Brain microvascular endothelial cell (primary cell): Measurements from ENCODE around the gene PYGO2.

Experiments
- DNase-seq: peaks from one replicate; pipeline ENCODE4 v3.0.0-alpha.2; 2020
- H3K27ac ChIP-seq: fragments of 250-450 bp; sonication (Bioruptor Pico); 2 replicates; pipeline ENCODE4 v1.5.1; 2020; ENCODE audit warnings: mild to moderate bottlenecking, moderate library complexity
- H3K27me3 ChIP-seq: fragments of 250-450 bp; sonication (Bioruptor Pico); replicated peaks from 2 replicates; pipeline ENCODE4 v1.5.1; 2020; ENCODE audit warnings: mild to moderate bottlenecking
- H3K36me3 ChIP-seq: fragments of 250-450 bp; sonication (Bioruptor Pico); replicated peaks from 2 replicates; pipeline ENCODE4 v1.5.1; 2020; ENCODE audit warnings: mild to moderate bottlenecking
- H3K4me3 ChIP-seq: 2 replicates; pipeline ENCODE4 v1.5.1; 2011; ENCODE audit warnings: low read depth, mild to moderate bottlenecking, control low read depth, low read length, moderate library complexity
- in situ Hi-C: cut with HindIII; loops from 2 replicates; pipeline ENCODE4 v1.10.0; 2017; ENCODE audit warnings: low sequenced_read_pairs, low pct_ligation_motif_present
- TF ChIP-seq, protein P1 (sequence below): IDR thresholded peaks from 2 replicates; pipeline ENCODE4 v1.5.1; 2011; ENCODE audit warnings: low read depth, mild to moderate bottlenecking, moderate library complexity, low read length, control low read depth, inconsistent platforms; ENCODE audit errors: missing control alignments

The PYGO2 gene

DNA sequence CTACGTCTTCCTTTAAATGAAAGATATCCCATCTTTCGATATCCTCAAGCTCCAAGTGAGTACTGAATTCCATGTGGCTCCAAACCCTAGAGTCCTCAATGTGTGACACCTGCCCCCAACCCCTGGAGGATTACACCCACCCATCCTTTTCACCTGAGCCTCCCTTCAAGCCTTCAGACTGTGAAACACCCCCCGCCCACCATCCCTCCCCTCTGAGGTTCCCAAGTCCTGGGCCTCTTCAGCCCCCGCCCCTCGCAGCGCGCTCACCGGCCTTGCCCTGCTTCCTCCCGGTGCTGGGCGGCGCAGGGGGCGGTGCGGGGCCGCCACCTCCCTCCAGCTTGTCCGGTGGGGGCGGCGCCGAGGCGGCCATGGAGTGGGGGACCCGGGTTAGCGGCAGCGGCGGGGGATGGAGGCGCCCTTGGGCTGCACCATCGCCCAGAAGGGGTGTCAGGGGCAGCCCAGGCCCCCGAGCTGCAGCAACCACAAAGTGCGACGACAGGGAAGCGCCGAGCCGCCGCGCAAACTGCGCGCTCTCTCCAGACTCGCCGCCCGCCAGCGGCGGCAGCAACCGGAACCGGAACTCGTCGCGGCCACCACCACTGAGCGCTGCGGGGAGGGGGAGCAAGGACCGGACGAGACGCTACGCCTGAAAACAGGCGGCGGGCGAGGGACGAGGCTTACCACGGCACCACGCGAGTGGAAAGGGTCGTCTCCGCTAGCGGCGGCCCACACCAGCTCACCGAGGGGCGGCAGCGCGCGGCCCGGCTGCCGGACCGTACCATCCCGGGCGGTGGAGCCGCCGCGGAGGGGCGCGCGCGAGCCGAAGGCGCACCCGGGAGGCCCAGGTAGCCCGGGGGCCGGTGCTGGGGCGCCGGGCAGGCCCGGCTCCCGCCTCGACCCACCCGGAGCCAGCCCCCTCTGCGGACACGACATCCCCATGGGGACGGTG, at the start of gene PYGO2:
TSS of gene PYGO2 (minus strand) at position 576 of the 949 bp plus-strand sequence. CDS start at position 370, 206 bp downstream.
- Histone ChIP-seq H3K4me3 (peak within 1 kb of the TSS; percentile 70), H3K36me3 (peaks cover 41% of the 10 kb centered on the region), H3K27me3 (no peaks in the 10 kb centered on the region), H3K27ac (peak within 1 kb of the TSS; percentile 96)
- DNase-seq = peak; percentile 54
- TF ChIP-seq, protein P1, sequence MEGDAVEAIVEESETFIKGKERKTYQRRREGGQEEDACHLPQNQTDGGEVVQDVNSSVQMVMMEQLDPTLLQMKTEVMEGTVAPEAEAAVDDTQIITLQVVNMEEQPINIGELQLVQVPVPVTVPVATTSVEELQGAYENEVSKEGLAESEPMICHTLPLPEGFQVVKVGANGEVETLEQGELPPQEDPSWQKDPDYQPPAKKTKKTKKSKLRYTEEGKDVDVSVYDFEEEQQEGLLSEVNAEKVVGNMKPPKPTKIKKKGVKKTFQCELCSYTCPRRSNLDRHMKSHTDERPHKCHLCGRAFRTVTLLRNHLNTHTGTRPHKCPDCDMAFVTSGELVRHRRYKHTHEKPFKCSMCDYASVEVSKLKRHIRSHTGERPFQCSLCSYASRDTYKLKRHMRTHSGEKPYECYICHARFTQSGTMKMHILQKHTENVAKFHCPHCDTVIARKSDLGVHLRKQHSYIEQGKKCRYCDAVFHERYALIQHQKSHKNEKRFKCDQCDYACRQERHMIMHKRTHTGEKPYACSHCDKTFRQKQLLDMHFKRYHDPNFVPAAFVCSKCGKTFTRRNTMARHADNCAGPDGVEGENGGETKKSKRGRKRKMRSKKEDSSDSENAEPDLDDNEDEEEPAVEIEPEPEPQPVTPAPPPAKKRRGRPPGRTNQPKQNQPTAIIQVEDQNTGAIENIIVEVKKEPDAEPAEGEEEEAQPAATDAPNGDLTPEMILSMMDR = peak; percentile 27
- in situ Hi-C loops = no loop called here

DNA sequence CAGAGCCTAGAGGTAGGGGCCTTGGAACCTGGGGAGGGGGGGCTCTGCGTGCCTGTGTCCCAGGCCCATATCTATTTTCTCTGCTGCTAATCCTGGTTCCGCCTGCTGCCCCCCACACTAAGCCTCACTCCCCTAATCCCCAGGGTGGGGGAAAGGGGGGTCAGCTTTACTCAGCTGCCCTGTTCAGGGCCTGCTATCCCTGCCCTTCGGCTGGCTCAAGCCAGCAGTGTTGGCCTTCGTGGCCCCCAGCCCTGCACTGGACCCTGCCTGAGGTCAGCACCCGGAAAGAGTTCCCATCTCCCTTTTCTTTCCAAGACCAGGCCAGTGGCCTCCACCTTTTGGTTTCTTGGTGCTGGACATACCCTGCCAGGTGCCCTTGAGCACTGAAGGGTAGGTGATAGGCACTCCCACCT, 49.4 kb upstream of the PYGO2 start:
- Histone ChIP-seq H3K27me3 (no peaks in the 10 kb centered on the region), H3K36me3 (peaks cover 18% of the 10 kb centered on the region), H3K4me3 (no peak overlapping the region), H3K27ac (no peak overlapping the region)
- TF ChIP-seq, protein P1 = no peak
- no peak for DNase-seq
- in situ Hi-C loops = no loop called here

DNA sequence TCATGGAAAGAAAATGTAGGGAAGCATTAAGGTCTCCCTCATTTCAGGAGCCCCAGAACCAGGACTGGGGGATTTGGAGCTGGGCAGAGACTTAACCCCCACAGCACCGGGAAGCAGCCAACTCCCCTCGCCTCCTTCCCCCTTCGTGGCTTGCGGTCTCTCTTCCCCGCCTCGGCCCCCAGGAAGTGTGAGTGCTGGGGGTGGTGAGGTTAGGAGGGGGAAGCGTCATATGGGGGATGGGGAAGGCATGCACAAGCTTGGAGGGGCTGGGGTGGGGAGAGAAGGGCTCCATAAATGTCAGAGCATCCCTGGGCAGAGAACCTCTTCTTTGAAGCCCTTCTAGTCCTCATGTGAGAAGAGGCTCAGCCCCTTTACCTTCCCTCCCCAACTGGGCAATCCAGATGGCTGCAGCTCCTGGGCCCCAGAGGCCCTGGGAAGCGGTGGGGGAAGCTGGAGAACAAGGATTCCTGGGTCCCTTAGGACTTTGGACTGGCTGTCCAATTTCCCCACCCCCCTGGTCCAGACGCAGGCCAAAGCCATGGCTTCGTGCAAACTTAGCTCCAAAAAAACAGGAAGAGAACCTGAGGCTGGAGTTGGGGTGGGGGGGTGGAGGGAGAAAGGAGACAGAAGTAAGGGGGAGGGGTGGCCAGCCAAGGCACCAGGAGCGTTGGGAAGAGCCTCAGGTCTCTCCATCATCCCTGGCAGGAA, 48.8 kb upstream of the PYGO2 start:
- in situ Hi-C loops = no loop called here
- no peak for DNase-seq
- TF ChIP-seq, protein P1 = no peak
- H3K27ac ChIP-seq = no peak overlapping the region
- H3K27me3 ChIP-seq = no peaks in the 10 kb centered on the region
- no peak overlapping the region for H3K4me3 ChIP-seq
- peaks cover 12% of the 10 kb centered on the region for H3K36me3 ChIP-seq

GRCh38 chr1:155009742-155010141, 48.2 kb upstream of the PYGO2 start:
- H3K27ac ChIP-seq = no peak overlapping the region
- H3K4me3 ChIP-seq = no peak overlapping the region
- H3K36me3 ChIP-seq = peaks cover 6% of the 10 kb centered on the region
- no peaks in the 10 kb centered on the region for H3K27me3 ChIP-seq
- in situ Hi-C loops = no loop called here
- TF ChIP-seq, protein P1 = no peak
- no peak for DNase-seq

GRCh38 chr1:155009221-155009711, 47.7 kb upstream of the PYGO2 start:
- no peak for DNase-seq
- Histone ChIP-seq H3K36me3 (peaks cover 3% of the 10 kb centered on the region), H3K4me3 (no peak overlapping the region), H3K27me3 (no peaks in the 10 kb centered on the region), H3K27ac (no peak overlapping the region)
- in situ Hi-C loops = no loop called here
- TF ChIP-seq, protein P1 = no peak
